Epithelial cell of proximal tubule (primary cell): ENCODE measurements around the gene ZSCAN23. TPM values are rescaled to one million over a fixed set of nuclear protein-coding genes. Genes with fewer than 3 reads are reported as not detected.
A peak's percentile ranks its signal among the peaks of the same experiment; 100 is the strongest.

Experiments used
- DNase-seq: peaks from one replicate; pipeline ENCODE4 v3.0.0-alpha.2; 2011; ENCODE audit warnings: low read depth
- H3K4me3 ChIP-seq: 2 replicates; pipeline ENCODE4 v1.5.1; 2011; ENCODE audit warnings: low read depth, mild to moderate bottlenecking, low read length
- total RNA-seq: library from RNA; depleted of rRNA; stranded (reverse); fragments of >200 nt; gene quantifications from 2 replicates; pipeline ENCODE4 v1.2.3, GENCODE V29; 2015
- TF ChIP-seq, protein P1 (sequence below): conservative IDR thresholded peaks from 2 replicates; pipeline ENCODE4 v1.5.1; 2012; ENCODE audit warnings: low read depth, mild to moderate bottlenecking, low read length

ZSCAN23 gene
- 0.87 and 2.6 TPM in 2 replicates for total RNA-seq

DNA sequence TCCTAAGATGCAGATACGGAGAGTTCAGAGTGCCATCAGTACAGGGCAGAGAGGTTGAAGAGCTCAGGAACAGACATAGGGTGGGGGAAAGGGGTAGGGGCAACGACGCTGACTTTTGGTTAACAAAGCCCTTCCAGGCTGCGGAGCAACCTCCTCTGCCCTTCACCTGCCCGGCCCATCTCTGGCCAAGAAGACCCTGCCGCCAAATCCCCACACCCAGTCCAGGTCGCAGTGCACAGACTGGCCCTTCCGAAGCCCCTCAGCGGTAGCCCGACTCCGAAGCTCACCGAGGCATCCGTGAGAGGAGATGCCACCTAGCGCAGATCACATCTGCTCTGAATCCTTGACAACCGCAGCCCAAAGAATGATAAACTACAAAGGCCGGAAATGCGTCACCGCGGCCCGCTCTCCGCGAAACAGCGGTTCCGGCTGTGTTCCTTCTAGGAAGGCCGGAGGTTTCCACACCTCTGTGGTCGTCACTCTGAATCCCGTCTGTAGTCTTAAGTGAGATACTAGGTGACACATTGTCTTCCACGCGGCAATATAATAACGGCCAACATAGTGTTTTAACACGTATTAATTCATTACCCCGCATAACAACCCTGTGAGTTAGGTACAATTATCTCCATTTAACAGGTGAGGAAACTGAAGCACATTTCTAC lies at the start of gene ZSCAN23:
Gene ZSCAN23 (minus strand): TSS at position 380 of the 662 bp plus-strand sequence. CDS start 7,225 bp downstream, outside the sequence.
- TF ChIP-seq, protein P1, sequence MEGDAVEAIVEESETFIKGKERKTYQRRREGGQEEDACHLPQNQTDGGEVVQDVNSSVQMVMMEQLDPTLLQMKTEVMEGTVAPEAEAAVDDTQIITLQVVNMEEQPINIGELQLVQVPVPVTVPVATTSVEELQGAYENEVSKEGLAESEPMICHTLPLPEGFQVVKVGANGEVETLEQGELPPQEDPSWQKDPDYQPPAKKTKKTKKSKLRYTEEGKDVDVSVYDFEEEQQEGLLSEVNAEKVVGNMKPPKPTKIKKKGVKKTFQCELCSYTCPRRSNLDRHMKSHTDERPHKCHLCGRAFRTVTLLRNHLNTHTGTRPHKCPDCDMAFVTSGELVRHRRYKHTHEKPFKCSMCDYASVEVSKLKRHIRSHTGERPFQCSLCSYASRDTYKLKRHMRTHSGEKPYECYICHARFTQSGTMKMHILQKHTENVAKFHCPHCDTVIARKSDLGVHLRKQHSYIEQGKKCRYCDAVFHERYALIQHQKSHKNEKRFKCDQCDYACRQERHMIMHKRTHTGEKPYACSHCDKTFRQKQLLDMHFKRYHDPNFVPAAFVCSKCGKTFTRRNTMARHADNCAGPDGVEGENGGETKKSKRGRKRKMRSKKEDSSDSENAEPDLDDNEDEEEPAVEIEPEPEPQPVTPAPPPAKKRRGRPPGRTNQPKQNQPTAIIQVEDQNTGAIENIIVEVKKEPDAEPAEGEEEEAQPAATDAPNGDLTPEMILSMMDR: no peak
- peak within 1 kb of the TSS; percentile 88 for H3K4me3 ChIP-seq
- DNase-seq: peak; percentile 54

- DNase-seq: no peak
- TF ChIP-seq, protein P1: no peak
- H3K4me3 ChIP-seq: no peak overlapping the region
Observed at GRCh38 chr6:28491984-28492317, 48.7 kb upstream of the ZSCAN23 start.

DNA sequence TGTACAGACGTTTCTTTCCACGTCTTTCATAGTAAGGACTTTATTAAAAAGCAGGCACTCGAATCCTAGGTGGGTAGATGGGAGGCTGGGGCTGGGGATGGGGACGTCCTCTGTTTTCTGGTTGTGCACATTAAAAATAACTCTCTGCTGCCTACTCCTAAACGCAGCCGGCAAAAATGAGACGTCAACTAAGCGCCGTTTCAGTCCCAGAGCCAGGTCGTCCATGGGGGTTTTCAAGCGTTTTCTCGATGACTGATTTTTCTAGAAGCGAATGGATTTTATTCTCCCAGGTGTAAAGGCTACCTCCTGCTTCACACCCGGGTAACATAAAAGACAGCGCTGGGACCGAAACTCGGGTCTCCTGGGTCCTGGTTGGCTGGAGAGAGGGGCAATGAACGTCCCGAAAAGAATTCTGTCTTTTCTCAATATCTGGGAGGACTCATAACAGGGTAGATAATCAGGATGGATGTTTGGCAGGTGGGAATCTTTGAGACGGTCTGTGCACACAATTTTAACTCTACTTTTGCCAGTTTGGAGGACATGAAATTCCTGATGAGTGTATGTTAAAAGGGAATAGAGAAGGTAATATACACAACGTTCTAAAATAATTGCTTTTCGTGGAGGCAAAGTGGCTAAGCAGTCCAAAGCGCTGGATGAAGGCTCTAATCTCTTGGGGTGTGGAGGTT lies 47.1 kb upstream of the ZSCAN23 start:
- H3K4me3 ChIP-seq: peak overlapping the region; percentile 70
- no peak for DNase-seq
- TF ChIP-seq, protein P1: no peak

GRCh38 chr6:28489366-28490204 lies 46.3 kb upstream of the ZSCAN23 start:
- no peak for DNase-seq
- TF ChIP-seq, protein P1: no peak
- peak overlapping the region; percentile 70 for H3K4me3 ChIP-seq

DNA sequence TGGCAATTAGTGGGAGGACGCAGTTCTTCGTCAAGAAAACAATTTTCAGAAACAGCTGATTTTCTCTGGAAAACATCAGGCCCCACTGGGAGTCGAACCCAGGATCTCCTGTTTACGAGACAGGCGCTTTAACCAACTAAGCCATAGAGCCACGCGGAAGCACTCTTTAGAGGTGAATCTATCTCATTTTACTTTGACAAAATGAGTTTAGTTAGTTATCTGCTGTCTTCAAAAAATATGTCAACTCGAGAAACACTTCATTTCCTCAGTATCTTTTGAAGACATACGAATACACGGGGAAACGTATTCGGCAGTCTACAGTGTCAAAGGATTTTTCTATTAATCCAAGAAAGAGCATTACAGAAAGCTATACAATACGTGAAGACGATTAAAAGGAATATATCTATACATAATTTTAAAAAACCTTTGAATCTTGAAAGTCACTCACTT lies 45.6 kb upstream of the ZSCAN23 start:
- H3K4me3 ChIP-seq: peak overlapping the region; percentile 70
- TF ChIP-seq, protein P1: no peak
- DNase-seq: no peak

GRCh38 chr6:28486988-28487742 lies 43.9 kb upstream of the ZSCAN23 start:
- H3K4me3 ChIP-seq: no peak overlapping the region
- TF ChIP-seq, protein P1: no peak
- DNase-seq: no peak
